ENCODE data around the gene MICAL3. TPM values are rescaled to one million over a fixed set of nuclear protein-coding genes. Genes with fewer than 3 reads are reported as not detected.
A peak's percentile ranks its signal among the peaks of the same experiment; 100 is the strongest.

The MICAL3 gene
- total and polyA plus RNA-seq, 9 of the 15 experiments (the other 6 are each of a cell fraction or from before 2014, with no cell fraction given): 0.53 to 32.1 (median 12.3) TPM

- no peak overlapping the region for H3K4me3 ChIP-seq
- no peak for FAIRE-seq
- H2AFZ ChIP-seq (ENCODE audit: low read depth, low read length): no peak overlapping the region
- peaks cover 0 to 7% of the 10 kb centered on the region in 2 experiments; a peak in 4 of 5 replicates for H3K4me1 ChIP-seq (replicated peaks in 1 of 2; ENCODE audit: control insufficient read depth in 2 of 2, insufficient read depth in 2 of 2, low read length in 2 of 2)
- H3K36me3 ChIP-seq (ENCODE audit: control insufficient read depth, insufficient read depth, low read length): no peaks in the 10 kb centered on the region
- no peaks in the 10 kb centered on the region for H3K27me3 ChIP-seq (ENCODE audit: control insufficient read depth in 2 of 2, insufficient read depth in 2 of 2, low read length in 2 of 2)
- no peak overlapping the region for H3K4me2 ChIP-seq (ENCODE audit: insufficient read depth, low read length)
- H3K79me2 ChIP-seq (ENCODE audit: control insufficient read depth, insufficient read depth, low read length): peaks cover 37% of the 10 kb centered on the region; the same call in 2 of the 3 replicates
- no peak for DNase-seq (ENCODE audit: extremely low read depth in 1 of 4, low spot score in 3 of 4)
- TF ChIP-seq ZBTB33 (CRISPR knock-in tag; IDR thresholded peaks at IDR 0.05) (peak; percentile 73), ARID3A (IDR thresholded peaks at IDR 0.05; ENCODE audit: borderline replicate concordance, low read depth, low read length) (no peak), SFPQ (IDR thresholded peaks at IDR 0.05; ENCODE audit: low read depth, low read length) (no peak), SNRNP70 (optimal IDR thresholded peaks at IDR 0.05; ENCODE audit: low read depth, low read length) (no peak)
- no peaks in the 10 kb centered on the region for H3K9me3 ChIP-seq (replicated peaks; ENCODE audit: control insufficient read depth, insufficient read depth, low read depth, low read length)
- ChIA-PET CTCF (ENCODE audit: low intra/inter-chr PET ratio) (no interaction called here), POLR2A (interaction anchor here (0.6 to 1.5 kb wide), 4 partner anchors 10 to 29 kb away, joined by 3 to 4 read pairs (median 3); no protein-coding TSS in a partner anchor)
- BruUV-seq (replicated peaks): no TSS peak
- in situ Hi-C loops (cut with MboI) (no loop called here), intact Hi-C loops (cut with micrococcal nuclease) (no loop called here)
- no peak overlapping the region for H3K9ac ChIP-seq (ENCODE audit: insufficient read depth in 1 of 2, low read depth in 2 of 2, low read length in 2 of 2)
- H3K27ac ChIP-seq (ENCODE audit: extremely low read depth, low read depth, low read length): no peak overlapping the region
- H4K20me1 ChIP-seq (replicated peaks; ENCODE audit: control insufficient read depth, insufficient read depth, low read length): peaks cover 59% of the 10 kb centered on the region
- H3K9me1 ChIP-seq (ENCODE audit: control insufficient read depth, insufficient read depth, low read length): no peaks in the 10 kb centered on the region
- no peak for ATAC-seq
- 73% methylated on average over 11 of the region's 14 CpGs for WGBS (ENCODE audit: insufficient coverage, low coverage, missing lambda C conversion rate)
Measured at GRCh38 chr22:17949642-17950473, 74.5 kb downstream of the MICAL3 start.

Measured in K562 (cell line).